CD4-positive, alpha-beta T cell treated with Interleukin-15 for 4 hours (primary cell): ENCODE measurements around the gene FABP3.

Experiments
- DNase-seq: peaks from one replicate; pipeline ENCODE4 v3.0.0-alpha.2; 2020; ENCODE audit warnings: low spot score

The FABP3 gene

GRCh38 chr1:31371121-31371959 is 1.5 kb downstream of the FABP3 start:
- DNase-seq: no peak

GRCh38 chr1:31370565-31370964 is 2.3 kb downstream of the FABP3 start:
- no peak for DNase-seq

- DNase-seq: no peak
Measured at GRCh38 chr1:31370021-31370420, 2.9 kb downstream of the FABP3 start.

GRCh38 chr1:31368611-31369107 is 4.2 kb downstream of the FABP3 start:
- DNase-seq: no peak

GRCh38 chr1:31366796-31367195 is 6.1 kb downstream of the FABP3 start:
- DNase-seq: no peak

GRCh38 chr1:31364561-31365250 is 8.2 kb downstream of the FABP3 start:
- DNase-seq: no peak

GRCh38 chr1:31362032-31362431 is 10.8 kb downstream of the FABP3 start:
- DNase-seq: no peak

- DNase-seq: no peak
Measured at GRCh38 chr1:31361607-31362006, 11.3 kb downstream of the FABP3 start.

GRCh38 chr1:31356427-31356826 is 16.4 kb downstream of the FABP3 start:
- DNase-seq: no peak

GRCh38 chr1:31354283-31354682 is 18.6 kb downstream of the FABP3 start:
- DNase-seq: no peak

- no peak for DNase-seq
Measured at GRCh38 chr1:31348449-31348848, 24.4 kb downstream of the FABP3 start.

- DNase-seq: no peak
Measured at GRCh38 chr1:31346785-31347184, 26.1 kb downstream of the FABP3 start.

GRCh38 chr1:31345635-31346034 is 27.2 kb downstream of the FABP3 start:
- DNase-seq: no peak

GRCh38 chr1:31344503-31344902 is 28.4 kb downstream of the FABP3 start:
- DNase-seq: no peak

GRCh38 chr1:31336687-31337467 is 36.0 kb downstream of the FABP3 start:
- no peak for DNase-seq

- peak; percentile 6 for DNase-seq
Measured at GRCh38 chr1:31335007-31335406, 37.9 kb downstream of the FABP3 start.

GRCh38 chr1:31327381-31327780 is 45.5 kb downstream of the FABP3 start:
- no peak for DNase-seq

GRCh38 chr1:31326461-31326860 is 46.4 kb downstream of the FABP3 start:
- no peak for DNase-seq

- DNase-seq: no peak
Measured at GRCh38 chr1:31324992-31325391, 47.9 kb downstream of the FABP3 start.

GRCh38 chr1:31324093-31324492 is 48.8 kb downstream of the FABP3 start:
- DNase-seq: no peak

- DNase-seq: no peak
Measured at GRCh38 chr1:31318146-31318545, 54.7 kb downstream of the FABP3 start.

GRCh38 chr1:31315902-31316301 is 57.0 kb downstream of the FABP3 start:
- DNase-seq: no peak
